HepG2 (cell line): Measurements from ENCODE around the gene SRD5A3. TPM values are rescaled to one million over a fixed set of nuclear protein-coding genes. Genes with fewer than 3 reads are reported as not detected.

ENCODE experiments used
- HOXA5 ChIP-seq: sonication (generic); formaldehyde crosslinking; IDR thresholded peaks from 2 replicates; pipeline ENCODE4 v1.4.0; 2020; ENCODE audit warnings: missing genetic modification reagents
- KMT2A ChIP-seq: sonication (generic); formaldehyde crosslinking; IDR thresholded peaks from 2 replicates; pipeline ENCODE4 v1.4.0; 2020; ENCODE audit warnings: missing genetic modification reagents
- MIER2 ChIP-seq: IDR thresholded peaks from 2 replicates; pipeline ENCODE4 v1.6.1; 2016; ENCODE audit warnings: missing biosample characterization, missing genetic modification reagents
- RCOR2 ChIP-seq: IDR thresholded peaks from 2 replicates; pipeline ENCODE4 v1.6.1; 2016; ENCODE audit warnings: missing biosample characterization, missing genetic modification reagents
- SAFB2 ChIP-seq: sonication (generic); formaldehyde crosslinking; IDR thresholded peaks from 2 replicates; pipeline ENCODE4 v1.5.1; 2020; ENCODE audit warnings: missing genetic modification reagents, low read depth, mild to moderate bottlenecking, borderline replicate concordance
- TBL1XR1 ChIP-seq: fragments of 150-350 bp; IDR thresholded peaks from 2 replicates; pipeline ENCODE4 v1.6.1; 2014; ENCODE audit warnings: borderline replicate concordance, low read length; ENCODE audit not compliant: partially characterized antibody
- TOE1 ChIP-seq: sonication (generic); formaldehyde crosslinking; IDR thresholded peaks from 2 replicates; pipeline ENCODE4 v1.4.0; 2020; ENCODE audit warnings: mild to moderate bottlenecking, missing genetic modification reagents
- XBP1 ChIP-seq: sonication (generic); formaldehyde crosslinking; IDR thresholded peaks from 2 replicates; pipeline ENCODE4 v1.5.0; 2020; ENCODE audit warnings: missing genetic modification reagents
- ZC3H4 ChIP-seq: sonication (generic); formaldehyde crosslinking; IDR thresholded peaks from 2 replicates; pipeline ENCODE4 v1.4.0; 2020; ENCODE audit warnings: missing genetic modification reagents, borderline replicate concordance
- ZFP1 ChIP-seq: IDR thresholded peaks from 2 replicates; pipeline ENCODE4 v1.6.1; 2016
- ZFP37 ChIP-seq: sonication (generic); formaldehyde crosslinking; IDR thresholded peaks from 2 replicates; pipeline ENCODE4 v1.4.0; 2020; ENCODE audit warnings: missing genetic modification reagents, borderline replicate concordance
- ZFP90 ChIP-seq: sonication (generic); formaldehyde crosslinking; IDR thresholded peaks from 2 replicates; pipeline ENCODE4 v1.8.0; 2022; ENCODE audit warnings: missing genetic modification reagents, mild to moderate bottlenecking, inconsistent platforms, borderline replicate concordance
- ZFY ChIP-seq: sonication (generic); formaldehyde crosslinking; IDR thresholded peaks from 2 replicates; pipeline ENCODE4 v1.4.0; 2020; ENCODE audit warnings: missing genetic modification reagents
- ZMAT3 ChIP-seq: sonication (generic); formaldehyde crosslinking; conservative IDR thresholded peaks from 2 replicates; pipeline ENCODE4 v1.7.0; 2021; ENCODE audit warnings: missing genetic modification reagents
- ZNF235 ChIP-seq: sonication (generic); formaldehyde crosslinking; IDR thresholded peaks from 2 replicates; pipeline ENCODE4 v1.8.1; 2023; ENCODE audit warnings: mild to moderate bottlenecking, missing genetic modification reagents, borderline replicate concordance
- ZNF33A ChIP-seq: sonication (generic); formaldehyde crosslinking; IDR thresholded peaks from 2 replicates; pipeline ENCODE4 v1.5.1; 2020; ENCODE audit warnings: missing genetic modification reagents, mild to moderate bottlenecking, moderate library complexity, borderline replicate concordance
- ZNF484 ChIP-seq: sonication (generic); formaldehyde crosslinking; IDR thresholded peaks from 2 replicates; pipeline ENCODE4 v1.5.1; 2020; ENCODE audit warnings: mild to moderate bottlenecking, low read depth, missing genetic modification reagents, borderline replicate concordance
- ZNF563 ChIP-seq: sonication (generic); formaldehyde crosslinking; IDR thresholded peaks from 2 replicates; pipeline ENCODE4 v1.8.0; 2022; ENCODE audit warnings: mild to moderate bottlenecking, moderate library complexity, missing genetic modification reagents
- ZNF678 ChIP-seq: sonication (generic); formaldehyde crosslinking; IDR thresholded peaks from 2 replicates; pipeline ENCODE4 v1.4.0; 2020; ENCODE audit warnings: mild to moderate bottlenecking, missing genetic modification reagents
- polyA plus RNA-seq, 8 experiments: library from polyadenylated mRNA; depleted of rRNA in 3 of 8; stranded (reverse) in 7 of 8; unstranded in 1 of 8; fragments of >200 nt; fragmentation: Illumina TruSeq in 4 of 8; extraction: Trizol in 4 of 8; gene quantifications; 2 replicates each; pipeline versions ENCODE4 v1.2.1 to v1.2.3, GENCODE V29; 2011 to 2016; ENCODE audit warnings: low read depth in 4 of 8, missing spikeins in 1 of 8, mixed read lengths in 1 of 8; ENCODE audit not compliant: insufficient read depth in 1 of 8
- total RNA-seq, 5 experiments: library from RNA; depleted of rRNA; stranded (reverse); fragments of >200 nt; fragmentation: Illumina TruSeq; extraction: Trizol; gene quantifications; 2 replicates each; pipeline ENCODE4 v1.2.3, GENCODE V29; 2016; ENCODE audit warnings: low read depth in 1 of 5
- TF ChIP-seq, protein P1 (sequence below): sonication (generic); formaldehyde crosslinking; IDR thresholded peaks from 2 replicates; pipeline ENCODE4 v1.8.1; 2023; ENCODE audit warnings: mild to moderate bottlenecking, inconsistent platforms, moderate library complexity, missing genetic modification reagents, borderline replicate concordance
- TF ChIP-seq, protein P2 (sequence below): sonication (generic); formaldehyde crosslinking; IDR thresholded peaks from 2 replicates; pipeline ENCODE4 v1.4.0; 2020; ENCODE audit warnings: missing genetic modification reagents, borderline replicate concordance

SRD5A3 gene
- total and polyA plus RNA-seq, 2 of the 13 experiments (the other 11 are each of a cell fraction or from before 2014, with no cell fraction given), result 12.4 to 18.4 TPM

DNA sequence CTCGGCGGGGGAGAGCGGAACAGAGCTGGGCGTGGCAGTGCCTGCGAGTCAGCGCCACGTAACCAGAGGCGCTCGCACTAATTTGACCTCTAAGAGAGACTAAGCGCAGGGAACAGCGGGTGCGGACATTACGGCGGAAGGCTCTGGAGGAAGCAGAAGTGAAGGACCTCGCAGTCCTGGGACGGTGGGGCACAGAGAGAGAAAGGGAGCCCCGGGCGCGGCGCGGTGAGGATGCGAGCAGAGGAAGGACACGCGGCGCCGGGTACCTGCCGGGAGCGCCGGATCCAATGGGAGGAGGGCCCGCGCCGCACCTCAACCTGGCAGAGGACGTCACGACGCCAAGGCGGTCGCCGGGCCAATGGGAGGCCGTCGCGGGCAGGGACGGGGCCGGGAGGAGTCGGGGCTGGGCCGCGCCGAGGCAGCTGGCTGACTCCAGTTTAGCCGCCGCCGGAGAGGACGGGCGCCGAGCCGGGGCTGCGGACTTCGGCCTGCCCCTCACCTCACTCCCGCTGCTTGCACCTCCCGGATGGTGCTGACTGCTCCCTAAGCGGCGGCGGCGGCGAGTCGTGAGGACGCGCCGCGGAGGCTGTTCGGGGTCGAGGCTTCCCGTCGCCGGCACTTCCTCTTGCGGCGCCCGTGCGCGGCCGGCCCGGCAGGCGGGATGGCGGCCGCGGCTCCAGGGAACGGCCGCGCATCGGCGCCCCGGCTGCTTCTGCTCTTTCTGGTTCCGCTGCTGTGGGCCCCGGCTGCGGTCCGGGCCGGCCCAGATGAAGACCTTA is 49.7 kb downstream of the SRD5A3 start, which contains the start of gene TMEM165 (continued):
- TF ChIP-seq, protein P1, sequence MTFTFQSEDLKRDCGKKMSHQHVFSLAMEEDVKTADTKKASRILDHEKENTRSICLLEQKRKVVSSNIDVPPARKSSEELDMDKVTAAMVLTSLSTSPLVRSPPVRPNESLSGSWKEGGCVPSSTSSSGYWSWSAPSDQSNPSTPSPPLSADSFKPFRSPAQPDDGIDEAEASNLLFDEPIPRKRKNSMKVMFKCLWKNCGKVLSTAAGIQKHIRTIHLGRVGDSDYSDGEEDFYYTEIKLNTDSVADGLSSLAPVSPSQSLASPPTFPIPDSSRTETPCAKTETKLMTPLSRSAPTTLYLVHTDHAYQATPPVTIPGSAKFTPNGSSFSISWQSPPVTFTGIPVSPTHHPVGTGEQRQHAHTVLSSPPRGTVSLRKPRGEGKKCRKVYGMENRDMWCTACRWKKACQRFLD (CRISPR knock-in tag), result no peak
- TF ChIP-seq ZNF484 (CRISPR knock-in tag) (no peak; the same call in 1 of the 2 replicates), ZNF33A (no peak), ZFY (peak; percentile 95), KMT2A (CRISPR knock-in tag) (peak; percentile 81), MIER2 (CRISPR knock-in tag) (no peak), RCOR2 (CRISPR knock-in tag) (no peak), ZC3H4 (CRISPR knock-in tag) (no peak), ZFP90 (CRISPR knock-in tag) (no peak; the same call in 1 of the 2 replicates), TOE1 (CRISPR knock-in tag) (no peak), ZNF235 (CRISPR knock-in tag) (peak; percentile 90; the same call in 1 of the 2 replicates), ZNF678 (CRISPR knock-in tag) (0 out of 2 replicates have a peak, but pooled peaks have one; percentile 26), HOXA5 (CRISPR knock-in tag) (no peak; the same call in 1 of the 2 replicates), ZMAT3 (CRISPR knock-in tag) (0 out of 2 replicates have a peak, but pooled peaks have one; percentile 28), XBP1 (CRISPR knock-in tag) (no peak), SAFB2 (CRISPR knock-in tag) (0 out of 2 replicates have a peak, but pooled peaks have one; percentile 53), ZNF563 (0 out of 2 replicates have a peak, but pooled peaks have one; percentile 4), ZFP37 (no peak), ZFP1 (CRISPR knock-in tag) (no peak), TBL1XR1 (no peak)
- TF ChIP-seq, protein P2, sequence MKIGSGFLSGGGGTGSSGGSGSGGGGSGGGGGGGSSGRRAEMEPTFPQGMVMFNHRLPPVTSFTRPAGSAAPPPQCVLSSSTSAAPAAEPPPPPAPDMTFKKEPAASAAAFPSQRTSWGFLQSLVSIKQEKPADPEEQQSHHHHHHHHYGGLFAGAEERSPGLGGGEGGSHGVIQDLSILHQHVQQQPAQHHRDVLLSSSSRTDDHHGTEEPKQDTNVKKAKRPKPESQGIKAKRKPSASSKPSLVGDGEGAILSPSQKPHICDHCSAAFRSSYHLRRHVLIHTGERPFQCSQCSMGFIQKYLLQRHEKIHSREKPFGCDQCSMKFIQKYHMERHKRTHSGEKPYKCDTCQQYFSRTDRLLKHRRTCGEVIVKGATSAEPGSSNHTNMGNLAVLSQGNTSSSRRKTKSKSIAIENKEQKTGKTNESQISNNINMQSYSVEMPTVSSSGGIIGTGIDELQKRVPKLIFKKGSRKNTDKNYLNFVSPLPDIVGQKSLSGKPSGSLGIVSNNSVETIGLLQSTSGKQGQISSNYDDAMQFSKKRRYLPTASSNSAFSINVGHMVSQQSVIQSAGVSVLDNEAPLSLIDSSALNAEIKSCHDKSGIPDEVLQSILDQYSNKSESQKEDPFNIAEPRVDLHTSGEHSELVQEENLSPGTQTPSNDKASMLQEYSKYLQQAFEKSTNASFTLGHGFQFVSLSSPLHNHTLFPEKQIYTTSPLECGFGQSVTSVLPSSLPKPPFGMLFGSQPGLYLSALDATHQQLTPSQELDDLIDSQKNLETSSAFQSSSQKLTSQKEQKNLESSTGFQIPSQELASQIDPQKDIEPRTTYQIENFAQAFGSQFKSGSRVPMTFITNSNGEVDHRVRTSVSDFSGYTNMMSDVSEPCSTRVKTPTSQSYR (CRISPR knock-in tag), result no peak
